HCT116 (cell line): ENCODE results near the gene ACOT4.

Source experiments
- CBX3 ChIP-seq: IDR thresholded peaks from 2 replicates; pipeline ENCODE4 v1.6.1; 2012; ENCODE audit warnings: low read depth
- EZH2 ChIP-seq: fragments of 200-600 bp; sonication (generic); IDR thresholded peaks from 2 replicates; pipeline ENCODE4 v1.6.1; 2017; ENCODE audit warnings: antibody characterized with exemption, mixed run types
- EZH2phosphoT487 ChIP-seq: fragments of 200-600 bp; IDR thresholded peaks from 2 replicates; pipeline ENCODE4 v1.6.1; 2018; ENCODE audit warnings: antibody characterized with exemption, borderline replicate concordance
- JUND ChIP-seq: IDR thresholded peaks from 2 replicates; pipeline ENCODE4 v1.6.1; 2012
- POLR2A ChIP-seq: IDR thresholded peaks from 2 replicates; pipeline ENCODE4 v1.7.0; 2011; ENCODE audit warnings: borderline replicate concordance; ENCODE audit not compliant: insufficient read depth, insufficient read length; ENCODE audit errors: extremely low read depth
- POLR2AphosphoS5 ChIP-seq: IDR thresholded peaks from 2 replicates; pipeline ENCODE4 v1.6.1; 2011; ENCODE audit warnings: mild to moderate bottlenecking, low read depth, low read length, moderate library complexity
- RAD21 ChIP-seq: IDR thresholded peaks from 2 replicates; pipeline ENCODE4 v1.6.1; 2012; ENCODE audit warnings: low read depth, mild to moderate bottlenecking
- SIN3A ChIP-seq: IDR thresholded peaks from 2 replicates; pipeline ENCODE4 v1.6.1; 2012; ENCODE audit warnings: low read depth
- SP1 ChIP-seq: IDR thresholded peaks from 2 replicates; pipeline ENCODE4 v1.6.1; 2012; ENCODE audit warnings: low read depth
- SRF ChIP-seq: IDR thresholded peaks from 2 replicates; pipeline ENCODE4 v1.6.1; 2012; ENCODE audit warnings: low read depth
- TCF7L2 ChIP-seq: IDR thresholded peaks from 2 replicates; pipeline ENCODE4 v1.7.0; 2011; ENCODE audit warnings: borderline replicate concordance, inconsistent platforms; ENCODE audit not compliant: insufficient read depth, insufficient read length; ENCODE audit errors: extremely low read depth
- TF ChIP-seq, protein P1 (sequence below), 3 experiments: fragments of 200-600 bp in 1 of 3; sonication (generic) in 1 of 3; IDR thresholded peaks in 2 of 3; conservative IDR thresholded peaks in 1 of 3; 2 replicates each; pipeline ENCODE4 v1.5.1; 2012 to 2017; ENCODE audit warnings: low read depth in 2 of 3, low read length in 2 of 3, antibody characterized with exemption in 1 of 3, borderline replicate concordance in 1 of 3, control low read depth in 1 of 3, mild to moderate bottlenecking in 1 of 3, mixed read lengths in 1 of 3, mixed run types in 1 of 3, moderate library complexity in 1 of 3; ENCODE audit not compliant: insufficient read depth in 1 of 3
- TF ChIP-seq, protein P2 (sequence below): IDR thresholded peaks from 2 replicates; pipeline ENCODE4 v1.6.1; 2012
- TF ChIP-seq, protein P3 (sequence below): IDR thresholded peaks from 2 replicates; pipeline ENCODE4 v1.6.1; 2012

DNA sequence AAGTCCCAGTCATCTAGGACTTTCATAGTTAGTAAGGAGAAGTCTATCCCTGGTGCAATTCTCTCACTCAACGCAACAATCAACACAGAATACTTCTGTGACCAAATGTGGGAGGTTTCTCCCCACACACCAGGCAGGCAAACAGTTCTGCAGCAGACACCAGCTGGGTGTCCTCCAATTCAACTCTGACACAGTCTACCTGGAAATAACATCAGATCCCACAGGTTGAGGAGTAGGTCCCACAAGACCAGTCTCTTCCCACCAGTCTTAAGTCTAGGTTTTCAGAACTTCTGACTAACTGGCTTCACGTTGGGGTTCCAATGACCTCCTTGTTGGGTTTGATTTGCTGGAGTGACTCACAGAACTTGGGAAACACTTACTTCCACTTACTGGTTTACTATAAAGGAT, 35.5 kb downstream of the ACOT4 start:
- TF ChIP-seq, protein P1, sequence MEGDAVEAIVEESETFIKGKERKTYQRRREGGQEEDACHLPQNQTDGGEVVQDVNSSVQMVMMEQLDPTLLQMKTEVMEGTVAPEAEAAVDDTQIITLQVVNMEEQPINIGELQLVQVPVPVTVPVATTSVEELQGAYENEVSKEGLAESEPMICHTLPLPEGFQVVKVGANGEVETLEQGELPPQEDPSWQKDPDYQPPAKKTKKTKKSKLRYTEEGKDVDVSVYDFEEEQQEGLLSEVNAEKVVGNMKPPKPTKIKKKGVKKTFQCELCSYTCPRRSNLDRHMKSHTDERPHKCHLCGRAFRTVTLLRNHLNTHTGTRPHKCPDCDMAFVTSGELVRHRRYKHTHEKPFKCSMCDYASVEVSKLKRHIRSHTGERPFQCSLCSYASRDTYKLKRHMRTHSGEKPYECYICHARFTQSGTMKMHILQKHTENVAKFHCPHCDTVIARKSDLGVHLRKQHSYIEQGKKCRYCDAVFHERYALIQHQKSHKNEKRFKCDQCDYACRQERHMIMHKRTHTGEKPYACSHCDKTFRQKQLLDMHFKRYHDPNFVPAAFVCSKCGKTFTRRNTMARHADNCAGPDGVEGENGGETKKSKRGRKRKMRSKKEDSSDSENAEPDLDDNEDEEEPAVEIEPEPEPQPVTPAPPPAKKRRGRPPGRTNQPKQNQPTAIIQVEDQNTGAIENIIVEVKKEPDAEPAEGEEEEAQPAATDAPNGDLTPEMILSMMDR (IDR thresholded peaks at IDR 0.05 in 2 of 3, conservative IDR thresholded peaks at IDR 0.05 in 1 of 3; ENCODE audit: borderline replicate concordance in 1 of 3, insufficient read depth in 1 of 3, low read depth in 2 of 3, low read length in 2 of 3), result no peak
- TF ChIP-seq POLR2A (no peak), EZH2 (no peak), SIN3A (no peak), RAD21 (no peak), SRF (no peak), POLR2AphosphoS5 (no peak), JUND (no peak), SP1 (no peak), EZH2phosphoT487 (no peak), CBX3 (no peak), TCF7L2 (no peak)
- TF ChIP-seq, protein P2, sequence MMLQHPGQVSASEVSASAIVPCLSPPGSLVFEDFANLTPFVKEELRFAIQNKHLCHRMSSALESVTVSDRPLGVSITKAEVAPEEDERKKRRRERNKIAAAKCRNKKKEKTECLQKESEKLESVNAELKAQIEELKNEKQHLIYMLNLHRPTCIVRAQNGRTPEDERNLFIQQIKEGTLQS, result no peak
- TF ChIP-seq, protein P3, sequence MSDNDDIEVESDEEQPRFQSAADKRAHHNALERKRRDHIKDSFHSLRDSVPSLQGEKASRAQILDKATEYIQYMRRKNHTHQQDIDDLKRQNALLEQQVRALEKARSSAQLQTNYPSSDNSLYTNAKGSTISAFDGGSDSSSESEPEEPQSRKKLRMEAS, result no peak
